ENCODE measurements around the gene ZNF581. TPM values are rescaled to one million over a fixed set of nuclear protein-coding genes. Genes with fewer than 3 reads are reported as not detected.

Gene ZNF581
- total RNA-seq, 3 donors from 2014 or later (not counting 1 experiment from before 2014, with no cell fraction given), result 15.4 to 21.9 (median 19.0) TPM

- Histone ChIP-seq H3K4me3 (ENCODE audit: low read length) (peak within 1 kb of the TSS; percentile 94), H3K9me3 (ENCODE audit: control insufficient read depth, insufficient read depth, low read length) (no peaks in the 10 kb centered on the region), H3K27ac (ENCODE audit: low read length) (peak within 1 kb of the TSS; percentile 100), H3K4me1 (ENCODE audit: control insufficient read depth, insufficient read depth, low read length) (peaks cover 24% of the 10 kb centered on the region), H3K36me3 (ENCODE audit: control insufficient read depth, insufficient read depth, low read length) (peaks cover 5% of the 10 kb centered on the region), H3K27me3 (ENCODE audit: control insufficient read depth, insufficient read depth, low read length) (no peaks in the 10 kb centered on the region)
- Mint-ChIP-seq H3K27ac (peak within 1 kb of the TSS; percentile 96 to 99), H3K27me3 (ENCODE audit: low read depth in 2 of 2) (no peaks in the 10 kb centered on the region), H3K4me1 (peaks cover 23 to 38% of the 10 kb centered on the region in 2 donors), H3K4me3 (peak within 1 kb of the TSS; percentile 96), H3K36me3 (no peaks in the 10 kb centered on the region), H3K9me3 (no peaks in the 10 kb centered on the region)
- TF ChIP-seq, protein P1, sequence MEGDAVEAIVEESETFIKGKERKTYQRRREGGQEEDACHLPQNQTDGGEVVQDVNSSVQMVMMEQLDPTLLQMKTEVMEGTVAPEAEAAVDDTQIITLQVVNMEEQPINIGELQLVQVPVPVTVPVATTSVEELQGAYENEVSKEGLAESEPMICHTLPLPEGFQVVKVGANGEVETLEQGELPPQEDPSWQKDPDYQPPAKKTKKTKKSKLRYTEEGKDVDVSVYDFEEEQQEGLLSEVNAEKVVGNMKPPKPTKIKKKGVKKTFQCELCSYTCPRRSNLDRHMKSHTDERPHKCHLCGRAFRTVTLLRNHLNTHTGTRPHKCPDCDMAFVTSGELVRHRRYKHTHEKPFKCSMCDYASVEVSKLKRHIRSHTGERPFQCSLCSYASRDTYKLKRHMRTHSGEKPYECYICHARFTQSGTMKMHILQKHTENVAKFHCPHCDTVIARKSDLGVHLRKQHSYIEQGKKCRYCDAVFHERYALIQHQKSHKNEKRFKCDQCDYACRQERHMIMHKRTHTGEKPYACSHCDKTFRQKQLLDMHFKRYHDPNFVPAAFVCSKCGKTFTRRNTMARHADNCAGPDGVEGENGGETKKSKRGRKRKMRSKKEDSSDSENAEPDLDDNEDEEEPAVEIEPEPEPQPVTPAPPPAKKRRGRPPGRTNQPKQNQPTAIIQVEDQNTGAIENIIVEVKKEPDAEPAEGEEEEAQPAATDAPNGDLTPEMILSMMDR (IDR thresholded peaks at IDR 0.05), result no peak
- ATAC-seq (peak; percentile 69 to 85 (median 73)), DNase-seq (peak; percentile 93 to 98)
- intact Hi-C loops (cut with micrococcal nuclease), result loop anchor here (1.0 kb wide), 3 partner anchors 12 to 123 kb away; partner anchors contain the start of genes ZNF628 and ZNF784
- under 1% methylated on average over 23 of the region's 23 CpGs for WGBS (ENCODE audit: insufficient coverage)
Observed at GRCh38 chr19:55599468-55599841, 44.0 kb upstream of the ZNF581 start, which contains the start of gene FIZ1. TSS of gene FIZ1 (minus strand) at chr19:55599517. CDS start at chr19:55597865, 1,652 bp downstream.

DNA sequence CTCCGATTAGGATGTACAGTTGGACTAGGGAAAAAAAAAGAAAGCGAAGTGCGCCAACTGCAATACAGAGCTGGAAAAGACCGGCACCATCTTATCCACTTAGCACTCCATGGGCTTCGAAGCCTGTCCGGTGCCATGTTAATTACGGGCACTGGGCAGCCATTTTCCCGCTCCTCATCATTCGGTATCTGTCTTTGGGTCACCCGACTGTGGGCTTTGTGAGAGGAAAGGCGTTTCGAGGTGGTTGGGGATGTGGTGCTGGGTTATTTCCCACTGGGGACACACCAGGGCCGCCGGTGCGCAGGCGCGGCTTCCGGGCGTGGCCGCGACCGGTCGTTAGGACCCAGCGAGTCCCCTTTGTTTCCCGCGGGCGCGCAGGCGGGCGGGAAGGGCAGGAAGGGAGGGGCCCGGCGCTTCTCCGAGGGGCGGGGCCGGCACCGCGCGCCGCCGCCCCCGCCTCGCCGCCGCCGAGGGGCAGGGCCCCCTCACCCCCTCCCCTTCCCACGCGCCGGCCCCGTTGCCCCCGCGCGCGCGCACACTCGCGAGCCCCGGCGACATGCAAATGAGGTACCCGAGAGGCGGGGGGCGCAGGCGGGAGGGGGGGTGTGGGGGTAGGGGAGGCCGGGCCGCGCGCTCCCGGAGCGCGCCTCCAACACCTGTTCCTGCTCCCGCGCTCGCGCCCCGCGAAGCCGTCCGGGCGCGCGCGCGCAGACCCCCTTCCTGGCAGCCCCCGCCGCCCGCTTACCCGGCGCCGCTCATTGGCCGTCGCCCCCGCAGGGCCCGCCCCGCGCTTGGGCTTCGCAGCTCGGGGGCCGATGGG lies 43.4 kb upstream of the ZNF581 start, which contains the start of gene ZNF524:
Gene ZNF524 (plus strand): TSS at position 447 of the 820 bp plus-strand sequence. CDS start 1,825 bp downstream, outside the sequence.
- no peaks in the 10 kb centered on the region for H3K27me3 ChIP-seq (ENCODE audit: control insufficient read depth, insufficient read depth, low read length)
- peak within 1 kb of the TSS; percentile 94 for H3K4me3 ChIP-seq (ENCODE audit: low read length)
- no peaks in the 10 kb centered on the region for H3K36me3 Mint-ChIP-seq
- H3K4me1 ChIP-seq (ENCODE audit: control insufficient read depth, insufficient read depth, low read length), result peaks cover 29% of the 10 kb centered on the region
- H3K9me3 Mint-ChIP-seq, result no peaks in the 10 kb centered on the region
- H3K36me3 ChIP-seq (ENCODE audit: control insufficient read depth, insufficient read depth, low read length), result peaks cover 4% of the 10 kb centered on the region
- under 1% methylated on average over 86 of the region's 97 CpGs for WGBS (ENCODE audit: insufficient coverage)
- peak within 1 kb of the TSS; percentile 96 to 99 for H3K27ac Mint-ChIP-seq
- peak; percentile 80 to 93 for DNase-seq
- no peaks in the 10 kb centered on the region for H3K27me3 Mint-ChIP-seq (ENCODE audit: low read depth in 2 of 2)
- peak within 1 kb of the TSS; percentile 100 for H3K27ac ChIP-seq (ENCODE audit: low read length)
- TF ChIP-seq, protein P1 (IDR thresholded peaks at IDR 0.05), result no peak
- ATAC-seq, result peak; percentile 59 to 74 (median 65)
- intact Hi-C loops (cut with micrococcal nuclease), result loop anchor here (1.0 kb wide), 3 partner anchors 13 to 124 kb away; partner anchors contain the start of genes ZNF628 and ZNF784
- peaks cover 29 to 44% of the 10 kb centered on the region in 2 donors for H3K4me1 Mint-ChIP-seq
- no peaks in the 10 kb centered on the region for H3K9me3 ChIP-seq (ENCODE audit: control insufficient read depth, insufficient read depth, low read length)
- peak within 1 kb of the TSS; percentile 96 for H3K4me3 Mint-ChIP-seq

DNA sequence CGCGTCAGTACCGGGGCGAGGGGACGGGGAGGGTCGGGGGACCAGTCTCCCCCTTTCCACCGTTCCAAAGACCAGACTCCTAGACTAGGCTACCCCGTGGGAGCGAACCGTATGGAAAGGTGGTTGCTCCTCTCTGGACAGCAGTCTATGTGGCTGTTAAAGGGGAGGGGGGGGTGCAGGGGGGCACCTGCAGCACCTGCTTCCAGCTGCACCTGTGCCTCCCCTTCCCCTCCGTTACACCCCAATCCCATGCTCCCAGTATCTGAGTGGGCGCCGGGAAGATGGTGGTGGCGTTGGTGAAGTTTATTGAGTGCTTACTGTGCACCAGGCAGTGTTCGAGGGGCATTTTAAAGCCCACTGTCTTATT lies 42.8 kb upstream of the ZNF581 start:
- Mint-ChIP-seq H3K36me3 (no peaks in the 10 kb centered on the region), H3K4me1 (peaks cover 29 to 46% of the 10 kb centered on the region in 2 donors), H3K4me3 (peak overlapping the region; percentile 96), H3K9me3 (no peaks in the 10 kb centered on the region), H3K27ac (peak overlapping the region; percentile 86 to 99), H3K27me3 (ENCODE audit: low read depth in 2 of 2) (no peaks in the 10 kb centered on the region)
- peak overlapping the region; percentile 48 for H3K4me3 ChIP-seq (ENCODE audit: low read length)
- ATAC-seq, result no peak
- DNase-seq, result no peak
- intact Hi-C loops (cut with micrococcal nuclease), result no loop called here
- no peaks in the 10 kb centered on the region for H3K27me3 ChIP-seq (ENCODE audit: control insufficient read depth, insufficient read depth, low read length)
- WGBS (ENCODE audit: insufficient coverage), result 6% methylated on average over 11 of the region's 15 CpGs
- H3K36me3 ChIP-seq (ENCODE audit: control insufficient read depth, insufficient read depth, low read length), result peaks cover 4% of the 10 kb centered on the region
- H3K4me1 ChIP-seq (ENCODE audit: control insufficient read depth, insufficient read depth, low read length), result peaks cover 29% of the 10 kb centered on the region
- H3K9me3 ChIP-seq (ENCODE audit: control insufficient read depth, insufficient read depth, low read length), result no peaks in the 10 kb centered on the region
- TF ChIP-seq, protein P1 (IDR thresholded peaks at IDR 0.05), result no peak
- peak overlapping the region; percentile 57 for H3K27ac ChIP-seq (ENCODE audit: low read length)

Data from natural killer cell (primary cell).